NCI-H1417 treated with DMSO at 0.1 percent for 48 hours (cell line): ENCODE data around the gene ELMO1.
"Not testable (repeated sequence)": the region's sequence is repeated elsewhere in the genome, so short reads cannot be mapped to it uniquely, and the experiment has no call there.

Source experiments
- DNase-seq: peaks from one replicate; lab custom pipeline; 2025; lab: John Stamatoyannopoulos, UW

The ELMO1 gene

GRCh38 chr7:37187179-37187578 is 261.5 kb downstream of the ELMO1 start:
- peak; percentile 19 for DNase-seq

DNA sequence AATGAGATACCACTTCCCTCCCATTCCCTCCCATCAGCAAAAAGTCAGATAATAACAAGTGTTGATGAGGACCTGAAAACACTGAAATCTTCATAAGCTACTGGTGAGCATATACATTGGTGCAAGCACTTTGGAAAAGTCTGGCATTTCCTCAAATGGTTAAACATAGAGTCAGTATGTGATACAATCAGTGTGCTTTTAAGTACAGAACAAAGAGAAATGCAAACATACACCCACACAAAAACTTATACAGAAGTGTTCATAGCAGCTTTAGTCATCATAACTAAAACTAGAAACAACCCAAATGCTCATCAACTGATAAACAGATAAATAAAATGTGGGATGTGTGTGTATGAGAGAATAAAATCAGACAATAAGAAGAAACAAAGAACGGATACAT is 261.9 kb downstream of the ELMO1 start:
- DNase-seq = no peak

GRCh38 chr7:37181550-37181932 is 267.1 kb downstream of the ELMO1 start:
- no peak for DNase-seq

GRCh38 chr7:37180828-37181549 is 267.7 kb downstream of the ELMO1 start:
- no peak for DNase-seq

- no peak for DNase-seq
Measured at GRCh38 chr7:37176079-37176478, 272.6 kb downstream of the ELMO1 start.

GRCh38 chr7:37174460-37174859 is 274.2 kb downstream of the ELMO1 start:
- peak; percentile 5 for DNase-seq

DNA sequence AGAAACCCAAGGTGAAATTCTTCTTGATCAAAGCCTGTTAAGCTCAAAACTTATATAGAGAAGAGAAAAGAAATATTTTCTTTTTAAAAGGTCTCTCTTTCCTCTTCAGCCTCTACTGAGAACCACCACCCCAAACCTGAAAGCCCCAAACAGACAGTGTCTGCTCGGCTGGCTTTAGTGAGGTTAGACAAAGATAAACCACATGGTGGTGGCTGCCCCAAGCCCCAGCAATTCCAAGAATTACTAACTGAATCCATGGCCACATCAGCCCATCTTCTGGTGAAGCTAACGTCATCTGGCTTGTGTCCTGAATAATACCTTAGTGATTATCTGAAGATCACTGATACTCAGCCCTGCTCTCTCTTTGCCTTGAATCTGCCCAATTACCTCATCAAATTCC is 275.0 kb downstream of the ELMO1 start:
- no peak for DNase-seq

GRCh38 chr7:37162106-37162505 is 286.6 kb downstream of the ELMO1 start:
- no peak for DNase-seq

DNA sequence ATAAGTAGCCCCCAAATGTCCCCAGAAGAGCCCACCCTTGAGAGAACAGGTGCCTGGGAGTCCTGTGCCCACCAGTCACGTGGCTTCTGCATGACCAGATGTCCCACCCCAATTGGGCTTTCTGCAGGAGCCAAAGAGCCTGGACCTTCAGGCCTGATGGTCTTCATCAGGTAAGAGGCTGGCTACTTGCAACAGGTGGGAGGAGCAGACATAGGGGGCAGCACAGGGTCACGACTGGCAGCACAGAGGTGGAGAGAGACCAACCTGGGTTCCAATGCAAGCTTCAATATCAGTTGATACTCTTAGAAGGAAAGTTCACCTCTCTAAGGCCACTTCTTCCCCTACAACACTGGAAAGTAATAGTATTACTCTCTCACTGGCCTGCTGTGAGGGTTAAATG is 288.0 kb downstream of the ELMO1 start:
- DNase-seq = no peak

GRCh38 chr7:37153376-37153775 is 295.3 kb downstream of the ELMO1 start:
- DNase-seq = no peak

- DNase-seq = no peak
Measured at GRCh38 chr7:37151741-37152413, 296.8 kb downstream of the ELMO1 start.

DNA sequence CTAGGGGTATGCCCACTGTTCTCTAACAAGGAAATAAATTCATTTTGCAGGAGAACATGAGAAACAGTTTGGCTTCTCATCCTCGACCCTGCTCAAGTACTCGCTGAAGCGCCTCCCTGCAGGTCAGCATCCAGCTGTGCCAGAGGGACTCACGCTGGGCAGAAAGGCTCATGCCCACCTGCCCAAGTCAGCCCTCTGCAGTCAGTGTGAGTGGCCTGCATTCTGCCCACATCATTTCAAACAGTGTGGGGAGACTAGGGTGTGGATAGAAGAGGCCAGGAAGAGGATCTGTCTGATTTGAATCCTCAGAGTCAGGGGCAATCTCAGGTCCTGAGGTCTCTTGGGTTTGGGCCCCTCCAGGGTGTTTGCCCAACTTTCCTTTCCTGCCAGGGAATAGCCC is 297.8 kb downstream of the ELMO1 start:
- DNase-seq = no peak

DNA sequence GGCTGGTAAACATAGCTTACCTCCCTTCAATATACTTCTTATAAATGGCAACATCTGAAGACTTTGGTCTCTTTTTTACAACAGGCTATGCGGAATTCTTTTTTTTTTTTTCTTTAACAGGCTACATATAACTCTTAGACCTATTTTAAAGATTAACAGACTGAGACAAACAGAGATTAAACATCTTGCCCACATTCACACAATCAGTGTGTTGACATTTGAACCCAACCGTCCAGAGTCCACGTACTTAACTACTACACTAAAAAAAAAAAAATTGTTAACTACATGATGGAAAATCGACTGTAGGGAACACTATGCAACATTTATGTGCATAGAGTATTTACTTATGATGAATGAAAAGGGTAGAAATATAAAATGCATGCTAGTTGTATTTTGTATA is 298.5 kb downstream of the ELMO1 start:
- no peak for DNase-seq

- DNase-seq = no peak
Measured at GRCh38 chr7:37149773-37150124, 298.9 kb downstream of the ELMO1 start.

DNA sequence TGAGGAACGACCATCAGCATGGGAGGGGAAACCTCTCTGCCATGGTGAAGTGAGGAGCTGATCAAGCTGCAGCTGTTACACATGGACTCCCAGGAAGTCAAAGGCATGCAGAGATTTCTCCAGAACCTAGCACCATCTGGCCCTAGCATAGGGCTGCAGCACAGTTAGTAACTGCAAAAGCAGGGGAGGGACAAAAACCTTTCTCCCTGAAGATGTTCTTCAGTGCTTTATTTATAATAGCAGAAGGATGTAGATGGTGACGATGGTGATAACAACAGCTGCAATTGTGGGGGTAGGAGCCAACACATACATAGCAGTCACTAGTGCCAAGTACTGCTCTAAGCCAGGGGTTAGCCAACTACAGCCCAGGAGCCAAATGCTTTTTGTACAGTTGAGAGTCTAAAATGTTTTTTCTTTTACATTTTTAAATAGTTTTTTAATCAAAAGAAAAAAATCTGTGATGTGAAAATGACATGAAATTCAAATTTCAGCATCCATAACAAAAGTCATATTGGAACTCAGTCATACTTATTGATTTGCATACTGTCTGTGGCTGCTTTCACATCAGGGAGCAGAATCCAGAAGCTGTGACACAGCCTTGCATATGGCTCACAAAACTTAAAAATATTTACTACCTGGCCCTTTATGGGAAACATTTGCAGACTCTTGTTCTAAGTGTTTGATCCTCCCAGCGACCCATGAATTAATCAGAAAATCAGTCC is 299.5 kb downstream of the ELMO1 start:
- no peak for DNase-seq

DNA sequence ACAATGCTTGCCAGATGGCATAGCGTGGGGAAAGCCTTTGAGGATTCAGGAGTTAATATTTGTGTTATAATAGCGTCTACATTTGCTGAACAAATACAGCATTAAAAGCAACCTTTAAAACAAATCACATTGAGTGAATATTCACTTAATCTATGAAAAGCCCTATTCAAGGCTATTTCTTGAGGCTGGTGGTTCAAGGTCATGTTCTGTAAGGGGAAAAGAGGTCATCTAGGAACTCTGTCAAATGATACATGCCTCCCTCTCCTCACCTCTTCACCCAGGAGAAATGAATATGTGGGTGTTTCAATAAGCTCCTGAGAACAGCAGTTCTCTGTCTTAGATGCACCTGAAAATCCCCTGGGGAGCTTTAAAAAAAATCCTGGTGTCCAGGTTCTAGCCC is 303.0 kb downstream of the ELMO1 start:
- DNase-seq = no peak

GRCh38 chr7:37144423-37144822 is 304.2 kb downstream of the ELMO1 start:
- no peak for DNase-seq

GRCh38 chr7:37142958-37143357 is 305.7 kb downstream of the ELMO1 start:
- no peak for DNase-seq

DNA sequence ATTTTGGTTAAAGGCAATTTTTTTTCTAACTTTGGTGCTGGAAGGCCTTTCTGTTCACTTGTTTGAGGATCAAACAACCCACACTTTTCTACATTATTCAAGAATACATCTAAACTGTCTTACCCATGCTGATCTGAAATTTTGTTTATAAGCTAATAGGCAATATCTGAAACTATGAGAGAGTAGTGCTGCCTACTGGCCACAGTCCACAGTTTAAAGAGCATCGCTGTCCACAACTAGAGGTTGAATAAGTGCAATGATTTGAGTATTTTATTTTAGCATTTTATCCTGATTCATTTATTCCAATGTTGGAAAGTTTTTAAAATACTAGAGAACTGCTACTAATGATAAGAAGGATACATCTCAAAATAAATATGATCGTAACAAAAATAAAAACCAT is 306.9 kb downstream of the ELMO1 start:
- no peak for DNase-seq

DNA sequence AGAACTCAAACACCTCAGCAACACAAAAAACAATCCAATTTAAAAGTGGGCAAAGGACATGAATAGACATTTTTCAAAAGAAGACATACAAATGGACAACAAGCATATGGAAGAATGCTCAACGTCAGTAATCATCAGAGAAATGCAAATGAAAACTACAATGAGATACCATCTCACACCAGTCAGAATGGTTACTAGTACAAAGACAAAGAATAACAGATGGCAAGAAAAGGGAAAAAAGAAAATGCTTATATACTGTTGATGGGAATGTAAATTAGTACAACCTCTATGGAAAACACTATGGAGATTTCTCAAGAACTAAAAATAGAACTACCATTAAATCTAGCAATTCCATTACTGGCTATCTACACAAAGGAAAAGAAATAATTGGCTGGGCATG is 314.8 kb downstream of the ELMO1 start:
- DNase-seq = not testable (repeated sequence)

DNA sequence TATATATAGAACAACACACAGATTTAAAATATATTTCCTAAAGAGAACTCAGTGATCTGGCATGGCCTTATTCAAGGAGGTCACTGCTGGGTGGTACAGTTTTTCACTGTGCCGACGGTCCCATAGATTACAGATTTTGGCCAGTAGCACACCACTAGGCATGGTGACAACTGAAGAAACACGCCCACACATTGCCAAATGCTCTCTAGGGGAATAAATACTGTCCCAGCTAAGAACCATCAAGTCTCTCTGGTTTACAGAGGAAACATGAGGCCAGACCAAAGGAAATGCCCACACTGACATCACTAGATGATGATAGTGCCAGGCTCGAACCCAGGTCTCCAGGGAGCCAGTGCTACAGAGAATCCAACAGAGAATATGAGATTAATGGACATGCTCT is 316.8 kb downstream of the ELMO1 start:
- no peak for DNase-seq

- DNase-seq = no peak
Measured at GRCh38 chr7:37129035-37129425, 319.6 kb downstream of the ELMO1 start.

GRCh38 chr7:37128327-37129034 is 320.2 kb downstream of the ELMO1 start:
- no peak for DNase-seq
